Esophagus squamous epithelium (tissue), 4 donors: ENCODE results near the gene JARID2.

Experiments used
- CTCF ChIP-seq, 6 experiments: fragments of 450-650 bp in 4 of 6; fragments of 200-600 bp in 2 of 6; sonication (generic) in 2 of 6; IDR thresholded peaks; one replicate each; pipeline ENCODE4 v1.5.1; 2016 to 2019; ENCODE audit warnings: antibody characterized with exemption in 6 of 6, mild to moderate bottlenecking in 4 of 6, moderate library complexity in 4 of 6
- POLR2A ChIP-seq, 4 donors: fragments of 450-650 bp; IDR thresholded peaks; one replicate each; pipeline ENCODE4 v1.6.1; 2017; ENCODE audit warnings: antibody characterized with exemption in 4 of 4, mild to moderate bottlenecking in 4 of 4, moderate library complexity in 3 of 4

GRCh38 chr6:15369838-15370237, 124.0 kb downstream of the JARID2 start:
- no peak for TF ChIP-seq POLR2A (IDR thresholded peaks at IDR 0.05)
- TF ChIP-seq CTCF (IDR thresholded peaks at IDR 0.05), result no peak
